ENCODE measurements around the gene ANP32D. TPM values are rescaled to one million over a fixed set of nuclear protein-coding genes. Genes with fewer than 3 reads are reported as not detected.
"Not testable (repeated sequence)": the region's sequence is repeated elsewhere in the genome, so short reads cannot be mapped to it uniquely, and the experiment has no call there.

Gene ANP32D
- total RNA-seq, 4 donors from 2014 or later = 1.2 TPM; not detected in 3

DNA sequence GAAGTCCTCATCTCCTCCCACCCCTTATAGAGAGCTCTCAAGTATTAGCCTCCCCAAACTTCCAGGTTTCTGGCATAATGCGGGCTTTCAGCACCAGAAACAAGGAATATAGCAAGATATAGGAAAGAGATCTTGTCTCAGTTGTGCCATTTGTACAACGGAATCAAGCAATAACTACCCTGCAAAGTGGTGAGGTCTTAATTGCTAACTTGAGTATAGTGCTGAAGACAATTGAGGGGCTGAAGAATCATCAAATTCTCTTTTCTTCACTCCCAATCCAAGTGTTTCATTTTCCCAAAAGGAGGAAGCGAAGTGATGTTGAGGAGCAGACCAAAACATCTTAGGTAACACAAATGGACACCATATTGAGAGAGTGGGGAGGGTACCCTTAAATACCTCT, 26.8 kb upstream of the ANP32D start:
- Histone ChIP-seq H3K4me1 (no peaks in the 10 kb centered on the region), H3K36me3 (no peaks in the 10 kb centered on the region), H3K4me3 (no peak overlapping the region), H3K9me3 (peaks cover 0 to 3% (median 0%) of the 10 kb centered on the region in 3 donors), H3K27ac (no peak overlapping the region), H3K27me3 (no peaks in the 10 kb centered on the region)
- WGBS, 2 donors (ENCODE audit: low coverage in 1 of 2) = 62 to 100% methylated on average over 1 to 3 of the region's 3 CpGs
- TF ChIP-seq POLR2A (IDR thresholded peaks at IDR 0.05) = no peak
- no peak for TF ChIP-seq POLR2AphosphoS5 (IDR thresholded peaks at IDR 0.05)
- no peak for TF ChIP-seq EP300 (IDR thresholded peaks at IDR 0.05)
- TF ChIP-seq, protein P1, sequence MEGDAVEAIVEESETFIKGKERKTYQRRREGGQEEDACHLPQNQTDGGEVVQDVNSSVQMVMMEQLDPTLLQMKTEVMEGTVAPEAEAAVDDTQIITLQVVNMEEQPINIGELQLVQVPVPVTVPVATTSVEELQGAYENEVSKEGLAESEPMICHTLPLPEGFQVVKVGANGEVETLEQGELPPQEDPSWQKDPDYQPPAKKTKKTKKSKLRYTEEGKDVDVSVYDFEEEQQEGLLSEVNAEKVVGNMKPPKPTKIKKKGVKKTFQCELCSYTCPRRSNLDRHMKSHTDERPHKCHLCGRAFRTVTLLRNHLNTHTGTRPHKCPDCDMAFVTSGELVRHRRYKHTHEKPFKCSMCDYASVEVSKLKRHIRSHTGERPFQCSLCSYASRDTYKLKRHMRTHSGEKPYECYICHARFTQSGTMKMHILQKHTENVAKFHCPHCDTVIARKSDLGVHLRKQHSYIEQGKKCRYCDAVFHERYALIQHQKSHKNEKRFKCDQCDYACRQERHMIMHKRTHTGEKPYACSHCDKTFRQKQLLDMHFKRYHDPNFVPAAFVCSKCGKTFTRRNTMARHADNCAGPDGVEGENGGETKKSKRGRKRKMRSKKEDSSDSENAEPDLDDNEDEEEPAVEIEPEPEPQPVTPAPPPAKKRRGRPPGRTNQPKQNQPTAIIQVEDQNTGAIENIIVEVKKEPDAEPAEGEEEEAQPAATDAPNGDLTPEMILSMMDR (IDR thresholded peaks at IDR 0.05) = no peak
- no peak for ATAC-seq

DNA sequence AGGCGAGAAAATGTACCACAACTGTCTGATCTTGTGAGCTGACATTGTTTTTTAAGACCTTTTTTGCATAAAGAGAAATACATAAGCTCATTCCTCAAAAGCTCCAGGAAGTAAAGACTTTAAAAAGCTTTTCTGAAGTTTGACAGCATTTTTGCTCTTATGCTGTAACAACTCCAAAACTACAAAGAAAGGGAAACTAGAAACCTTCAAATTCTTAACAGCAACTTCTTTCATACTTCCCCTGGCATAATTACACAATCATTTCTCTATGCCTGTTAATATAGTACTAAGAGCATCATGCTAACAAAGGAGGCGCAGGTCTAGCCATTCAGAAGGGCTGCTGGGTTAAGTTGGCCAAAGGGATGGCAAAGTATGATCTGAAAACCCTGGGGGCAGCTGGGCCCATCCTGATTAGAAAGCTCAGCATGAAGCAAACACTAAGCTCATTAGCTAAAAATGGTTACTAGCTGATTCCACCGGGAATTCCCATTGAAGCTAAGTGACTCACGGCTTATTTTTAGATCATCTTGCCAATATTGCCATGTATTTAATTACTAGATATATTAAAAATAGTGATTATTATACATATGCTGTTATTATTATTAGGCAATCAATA, 26.1 kb upstream of the ANP32D start:
- no peaks in the 10 kb centered on the region for H3K27me3 ChIP-seq
- no peaks in the 10 kb centered on the region for H3K36me3 ChIP-seq
- WGBS, 2 donors (ENCODE audit: low coverage in 1 of 2) = 32 to 46% methylated on average over 3 of the region's 4 CpGs
- H3K27ac ChIP-seq = no peak overlapping the region
- no peak overlapping the region for H3K4me3 ChIP-seq
- TF ChIP-seq POLR2AphosphoS5 (IDR thresholded peaks at IDR 0.05) = no peak
- TF ChIP-seq, protein P1 (IDR thresholded peaks at IDR 0.05) = no peak
- TF ChIP-seq POLR2A (IDR thresholded peaks at IDR 0.05) = no peak
- no peak for TF ChIP-seq EP300 (IDR thresholded peaks at IDR 0.05)
- ATAC-seq = no peak
- H3K9me3 ChIP-seq = peaks cover 0 to 3% (median 0%) of the 10 kb centered on the region in 3 donors
- H3K4me1 ChIP-seq = no peaks in the 10 kb centered on the region

DNA sequence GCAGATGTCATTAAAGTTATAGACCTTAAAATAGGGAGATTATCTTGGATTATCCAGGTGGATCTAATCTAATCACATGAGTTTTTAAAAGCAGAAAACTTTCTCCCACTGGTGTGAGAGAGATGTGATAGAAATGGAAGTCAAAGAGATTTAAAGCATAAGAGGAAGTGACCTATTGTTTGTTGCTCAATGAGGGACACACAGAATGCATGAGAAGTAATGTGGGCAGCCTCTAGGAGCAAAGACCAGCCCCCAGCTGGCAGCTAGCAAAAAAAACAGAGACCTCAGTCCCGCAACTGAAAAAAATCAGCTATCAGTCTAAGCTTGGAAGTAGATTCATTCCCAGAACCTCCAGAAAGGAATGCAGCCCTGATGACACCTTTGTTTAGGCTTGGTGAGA, 24.6 kb upstream of the ANP32D start:
- no peak for TF ChIP-seq EP300 (IDR thresholded peaks at IDR 0.05)
- TF ChIP-seq POLR2A (IDR thresholded peaks at IDR 0.05) = no peak
- TF ChIP-seq, protein P1 (IDR thresholded peaks at IDR 0.05) = no peak
- TF ChIP-seq POLR2AphosphoS5 (IDR thresholded peaks at IDR 0.05) = no peak
- H3K27me3 ChIP-seq = no peaks in the 10 kb centered on the region
- no peaks in the 10 kb centered on the region for H3K4me1 ChIP-seq
- H3K9me3 ChIP-seq = peaks cover 0 to 3% (median 0%) of the 10 kb centered on the region in 3 donors
- no peak overlapping the region for H3K27ac ChIP-seq
- H3K4me3 ChIP-seq = no peak overlapping the region
- 91% methylated on average over 1 of the region's 1 CpG; no CpG with 5 or more reads in 1 of the 2 donors for WGBS, 2 donors (ENCODE audit: low coverage in 1 of 2)
- no peak for ATAC-seq
- no peaks in the 10 kb centered on the region for H3K36me3 ChIP-seq

DNA sequence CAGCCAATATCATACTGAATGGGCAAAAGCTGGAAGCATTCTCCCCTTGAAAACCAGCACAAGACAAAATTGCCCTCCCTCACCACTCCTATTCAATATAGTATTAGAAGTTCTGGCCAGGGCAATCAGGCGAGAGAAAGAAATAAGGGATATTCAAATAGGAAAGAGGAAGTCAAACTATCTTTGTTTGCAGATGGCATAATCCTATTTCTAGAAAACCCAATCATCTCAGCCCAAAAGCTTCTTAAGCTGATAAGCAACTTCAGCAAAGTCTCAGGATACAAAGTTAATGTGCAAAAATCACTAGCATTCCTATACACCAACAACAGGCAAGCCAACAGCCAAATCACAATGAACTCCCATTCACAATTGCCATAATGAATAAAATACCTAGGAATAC, 21.0 kb upstream of the ANP32D start:
- ATAC-seq = no peak
- Histone ChIP-seq H3K4me1 (no peaks in the 10 kb centered on the region), H3K36me3 (no peaks in the 10 kb centered on the region), H3K27ac (no peak overlapping the region), H3K4me3 (no peak overlapping the region), H3K27me3 (no peaks in the 10 kb centered on the region), H3K9me3 (peaks cover 0 to 3% (median 0%) of the 10 kb centered on the region in 3 donors)
- no peak for TF ChIP-seq POLR2A (IDR thresholded peaks at IDR 0.05)
- TF ChIP-seq EP300 (IDR thresholded peaks at IDR 0.05) = no peak
- TF ChIP-seq POLR2AphosphoS5 (IDR thresholded peaks at IDR 0.05) = no peak
- TF ChIP-seq, protein P1 (IDR thresholded peaks at IDR 0.05) = no peak
- 56 to 63% methylated on average over 1 of the region's 1 CpG for WGBS, 2 donors (ENCODE audit: low coverage in 1 of 2)

DNA sequence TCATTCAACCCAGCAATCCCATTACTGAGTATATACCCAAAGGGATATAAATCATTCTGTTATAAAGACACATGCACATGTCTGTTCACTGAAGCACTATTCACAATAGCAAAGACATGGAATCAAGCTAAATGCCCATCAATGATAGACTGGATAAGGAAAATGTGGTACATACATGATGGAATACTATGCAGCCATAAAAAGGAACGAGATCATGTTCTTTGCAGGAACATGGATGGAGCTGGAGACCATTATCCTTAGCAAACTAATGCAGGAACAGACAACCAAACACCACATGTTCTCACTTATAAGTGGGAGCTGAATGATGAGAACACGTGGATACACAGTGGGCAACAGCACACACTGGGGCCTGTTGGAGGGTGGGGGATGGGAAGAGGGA, 19.4 kb upstream of the ANP32D start:
- not testable (repeated sequence) for H3K9me3 ChIP-seq, H3K27me3 ChIP-seq, H3K4me3 ChIP-seq, ATAC-seq, H3K4me1 ChIP-seq, H3K36me3 ChIP-seq, H3K27ac ChIP-seq
- WGBS, 2 donors (ENCODE audit: low coverage in 1 of 2) = 67 to 83% methylated on average over 1 to 2 of the region's 2 CpGs

Measured in gastroesophageal sphincter (tissue), 4 donors.